Iris pigment epithelial cell (primary cell): Measurements from ENCODE around the gene COP1.
"Not testable (repeated sequence)": the region's sequence is repeated elsewhere in the genome, so short reads cannot be mapped to it uniquely, and the experiment has no call there.

ENCODE experiments used
- DNase-seq: peaks from one replicate; pipeline ENCODE4 v3.0.0-alpha.2; 2011; ENCODE audit warnings: low read depth

COP1 gene

GRCh38 chr1:176122282-176122681 is 84.8 kb downstream of the COP1 start:
- no peak for DNase-seq

DNA sequence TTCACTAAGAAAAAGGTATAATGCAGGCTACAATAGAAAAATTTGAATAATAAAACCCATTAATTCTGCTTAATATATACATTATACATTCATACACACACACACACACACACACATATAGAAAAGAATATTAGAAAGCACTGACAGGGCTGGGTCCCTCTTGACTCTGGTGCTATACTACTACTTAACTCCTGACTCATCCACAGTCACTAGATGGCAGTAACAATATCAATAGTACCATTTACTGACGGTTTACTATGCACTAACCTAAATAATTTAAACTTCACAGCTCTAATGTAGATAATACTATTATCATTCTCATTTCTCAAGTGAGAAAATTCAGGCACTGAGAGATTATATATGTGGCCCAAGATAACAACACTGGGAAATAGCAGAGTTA is 87.5 kb downstream of the COP1 start:
- DNase-seq: peak; percentile 30

DNA sequence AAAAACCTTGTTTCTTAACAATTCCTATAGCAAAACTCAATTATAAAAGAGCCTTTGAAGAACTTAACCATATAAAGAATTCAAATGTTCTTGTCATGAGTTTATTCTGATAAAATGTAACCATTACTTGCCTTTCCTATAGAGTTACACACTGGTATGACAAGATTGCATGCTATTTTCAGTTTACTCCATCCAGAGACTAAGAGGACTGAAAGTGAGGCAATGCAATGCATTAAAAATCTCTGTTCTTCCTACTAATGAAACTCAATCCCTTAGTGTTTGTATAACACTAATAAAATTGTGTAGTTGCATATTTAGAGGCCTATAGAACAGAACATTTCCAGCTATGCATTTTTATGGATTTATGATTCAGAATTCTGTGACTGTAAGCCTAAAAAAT is 88.1 kb downstream of the COP1 start:
- peak; percentile 66 for DNase-seq

- DNase-seq: peak; percentile 44
These were observed 95.3 kb downstream of the COP1 start for GRCh38 chr1:176111835-176112234.

GRCh38 chr1:176110203-176110602 is 96.9 kb downstream of the COP1 start:
- DNase-seq: peak; percentile 60

- DNase-seq: peak; percentile 42
These were observed 104.2 kb downstream of the COP1 start for GRCh38 chr1:176102768-176103350.

- peak; percentile 51 for DNase-seq
These were observed 105.0 kb downstream of the COP1 start for GRCh38 chr1:176101951-176102642.

DNA sequence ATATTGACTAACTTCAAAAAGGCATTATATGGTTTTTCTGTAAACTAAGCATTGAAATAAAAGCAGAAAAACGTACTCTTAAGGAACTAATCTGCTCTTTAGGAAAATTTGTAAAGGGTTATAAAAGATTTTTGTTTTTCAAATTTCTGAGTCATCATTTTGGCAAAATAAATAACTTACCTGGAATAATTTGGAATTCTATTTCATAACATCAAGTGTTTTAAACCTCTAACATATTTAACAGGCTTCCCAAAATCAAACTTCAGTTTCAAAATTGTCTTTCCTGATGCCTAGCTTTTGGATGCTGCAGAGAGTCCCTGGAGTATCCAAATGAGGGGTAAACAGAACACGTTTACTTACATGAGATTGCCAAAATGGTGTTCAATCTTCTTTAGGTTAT is 108.5 kb downstream of the COP1 start:
- no peak for DNase-seq

- DNase-seq: no peak
These were observed 111.1 kb downstream of the COP1 start for GRCh38 chr1:176096015-176096414.

- DNase-seq: no peak
These were observed 116.3 kb downstream of the COP1 start for GRCh38 chr1:176090766-176091165.

DNA sequence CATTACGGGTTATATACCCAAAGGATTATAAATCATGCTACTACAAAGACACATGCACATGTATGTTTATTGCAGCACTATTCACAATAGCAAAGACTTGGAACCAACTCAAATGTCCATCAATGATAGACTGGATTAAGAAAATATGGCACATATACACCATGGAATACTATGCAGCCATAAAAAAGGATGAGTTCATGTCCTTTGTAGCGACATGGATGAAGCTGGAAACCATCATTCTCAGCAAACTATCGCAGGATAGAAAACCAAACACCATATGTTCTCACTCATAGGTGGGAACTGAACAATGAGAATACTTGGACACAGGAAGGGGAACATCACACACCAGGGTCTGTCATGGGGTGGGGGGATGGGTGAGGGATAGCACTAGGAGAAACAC is 119.3 kb downstream of the COP1 start:
- not testable (repeated sequence) for DNase-seq

DNA sequence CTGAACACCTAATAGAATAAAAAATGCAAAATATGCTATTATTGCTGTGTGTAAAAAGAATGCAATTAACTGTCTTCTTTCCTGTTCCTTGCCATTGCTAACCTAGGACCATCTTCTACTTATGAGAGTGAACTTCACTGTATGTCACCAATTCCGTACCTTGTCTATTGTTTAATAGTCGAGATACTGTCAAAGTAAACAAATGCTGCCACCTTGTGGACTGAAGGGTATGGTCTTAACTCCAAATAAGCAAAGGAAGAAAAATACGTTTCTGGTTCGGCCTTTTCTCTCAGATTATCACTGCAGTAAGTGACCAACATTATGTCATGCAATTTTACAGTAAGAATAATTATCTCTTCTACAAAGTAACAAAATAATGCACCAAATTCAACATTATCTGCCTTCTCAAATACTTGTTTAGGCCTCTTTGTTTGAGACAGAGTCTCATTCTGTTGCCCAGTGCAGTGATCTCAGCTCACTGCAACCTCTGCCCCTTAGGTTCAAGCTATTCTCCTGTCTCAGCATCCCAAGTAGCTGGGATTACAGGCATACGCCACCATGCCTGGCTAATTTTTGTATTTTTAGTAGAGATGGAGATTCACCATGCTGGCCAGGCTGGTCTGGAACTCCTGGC is 133.4 kb downstream of the COP1 start:
- peak; percentile 73 for DNase-seq

DNA sequence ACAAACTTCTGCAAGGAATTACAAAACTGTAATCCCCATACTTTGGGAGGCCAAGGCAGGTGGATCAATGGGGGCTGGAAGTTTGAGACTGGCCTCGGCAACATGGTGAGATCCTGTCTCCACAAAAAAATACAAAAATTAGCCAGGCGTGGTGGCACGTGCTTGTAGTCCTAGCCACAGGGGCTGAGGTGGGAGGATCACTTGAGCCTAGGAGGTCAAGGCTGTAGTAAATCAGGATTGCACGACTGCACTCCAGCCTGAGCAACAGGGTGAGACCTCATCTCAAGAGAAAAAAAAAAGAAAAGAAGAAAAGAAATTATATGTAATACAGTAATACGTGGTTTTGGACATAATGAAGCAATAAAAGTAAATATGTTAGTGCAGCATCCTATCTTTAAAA is 138.2 kb downstream of the COP1 start:
- DNase-seq: no peak

DNA sequence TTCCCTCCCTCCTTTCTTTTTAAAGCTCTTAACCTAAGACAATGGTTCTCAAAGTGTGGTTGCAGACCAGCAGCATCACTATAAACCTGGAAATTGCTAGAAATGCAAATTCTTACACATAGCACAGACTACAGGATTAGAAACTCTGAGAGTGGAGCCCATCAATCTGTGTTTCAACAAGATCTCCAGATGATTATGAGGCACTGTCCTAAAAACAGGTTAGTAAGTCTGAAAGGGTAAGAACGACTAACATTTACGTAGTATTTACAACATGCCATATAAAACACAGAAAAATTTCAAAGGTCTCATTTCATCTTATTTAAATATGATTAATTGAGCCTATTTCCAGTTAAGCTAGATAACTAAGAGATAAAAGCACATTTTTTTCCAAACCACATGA is 138.8 kb downstream of the COP1 start:
- DNase-seq: no peak

DNA sequence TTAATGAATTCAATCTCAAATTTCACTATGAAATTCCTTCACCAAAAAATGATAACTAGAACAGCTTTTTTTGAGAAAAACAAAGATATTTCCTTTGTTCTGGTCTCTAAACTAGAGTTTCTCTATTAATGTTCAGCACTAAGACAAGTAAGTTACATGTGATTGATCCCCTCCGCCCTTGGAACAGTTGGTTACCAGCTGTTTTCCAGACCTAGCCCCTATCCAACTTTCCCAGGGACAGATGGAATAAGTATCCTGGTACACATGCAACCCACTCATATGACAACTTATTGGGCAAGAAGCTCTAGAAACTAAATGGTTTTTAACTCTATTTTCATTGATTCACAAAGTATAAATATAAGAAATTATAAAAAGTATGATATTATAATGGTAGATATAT is 140.4 kb downstream of the COP1 start:
- DNase-seq: no peak

GRCh38 chr1:176058686-176059085 is 148.4 kb downstream of the COP1 start:
- DNase-seq: peak; percentile 29

DNA sequence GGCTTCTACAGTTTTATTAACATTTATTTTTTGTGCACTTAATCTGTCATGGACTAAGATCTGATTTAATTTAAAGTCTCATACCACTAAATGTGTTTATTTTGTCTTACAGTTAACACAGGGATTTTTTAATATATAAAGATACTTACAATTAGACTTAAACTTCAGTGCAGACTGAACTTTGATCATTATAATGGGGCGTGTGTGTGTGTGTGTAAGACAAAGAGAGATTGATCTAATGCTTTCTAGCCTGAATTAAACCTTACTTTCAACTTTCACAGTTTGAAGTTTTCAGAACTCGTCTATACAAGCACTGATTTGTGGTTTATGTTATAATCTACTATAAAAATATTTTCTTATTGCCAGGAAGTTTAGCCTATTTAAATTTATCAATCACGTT is 150.8 kb downstream of the COP1 start:
- no peak for DNase-seq

GRCh38 chr1:176055398-176055797 is 151.7 kb downstream of the COP1 start:
- DNase-seq: no peak

GRCh38 chr1:176051902-176052518 is 155.1 kb downstream of the COP1 start:
- DNase-seq: peak; percentile 38

- DNase-seq: no peak
These were observed 155.7 kb downstream of the COP1 start for GRCh38 chr1:176051402-176051801.

- DNase-seq: no peak
These were observed 157.5 kb downstream of the COP1 start for GRCh38 chr1:176049582-176049981.

GRCh38 chr1:176046926-176047325 is 160.2 kb downstream of the COP1 start:
- no peak for DNase-seq

DNA sequence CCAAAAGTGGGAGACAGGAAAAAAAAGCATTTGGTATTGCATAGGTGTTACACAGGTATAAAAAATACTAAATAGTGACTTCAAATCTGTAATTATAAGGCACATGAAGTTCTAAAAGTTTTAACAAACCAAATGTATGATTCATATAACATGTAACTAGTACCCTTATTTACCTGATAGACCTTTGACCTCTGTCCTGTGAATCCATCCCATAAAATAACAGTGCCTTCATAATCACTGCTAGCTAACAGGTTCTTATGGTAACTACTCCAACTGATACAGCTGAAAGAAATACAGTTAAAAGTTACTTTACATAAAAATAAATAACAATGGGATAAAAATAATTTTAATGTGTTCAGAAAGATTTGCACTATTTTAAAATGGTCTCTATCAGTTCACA is 163.5 kb downstream of the COP1 start:
- no peak for DNase-seq
